ELR (cell line): ENCODE results near the gene PPFIBP2.

ENCODE experiments used
- DNase-seq: peaks from one replicate; pipeline ENCODE4 v3.0.0-alpha.2; 2015; ENCODE audit warnings: low read depth

Gene PPFIBP2

DNA sequence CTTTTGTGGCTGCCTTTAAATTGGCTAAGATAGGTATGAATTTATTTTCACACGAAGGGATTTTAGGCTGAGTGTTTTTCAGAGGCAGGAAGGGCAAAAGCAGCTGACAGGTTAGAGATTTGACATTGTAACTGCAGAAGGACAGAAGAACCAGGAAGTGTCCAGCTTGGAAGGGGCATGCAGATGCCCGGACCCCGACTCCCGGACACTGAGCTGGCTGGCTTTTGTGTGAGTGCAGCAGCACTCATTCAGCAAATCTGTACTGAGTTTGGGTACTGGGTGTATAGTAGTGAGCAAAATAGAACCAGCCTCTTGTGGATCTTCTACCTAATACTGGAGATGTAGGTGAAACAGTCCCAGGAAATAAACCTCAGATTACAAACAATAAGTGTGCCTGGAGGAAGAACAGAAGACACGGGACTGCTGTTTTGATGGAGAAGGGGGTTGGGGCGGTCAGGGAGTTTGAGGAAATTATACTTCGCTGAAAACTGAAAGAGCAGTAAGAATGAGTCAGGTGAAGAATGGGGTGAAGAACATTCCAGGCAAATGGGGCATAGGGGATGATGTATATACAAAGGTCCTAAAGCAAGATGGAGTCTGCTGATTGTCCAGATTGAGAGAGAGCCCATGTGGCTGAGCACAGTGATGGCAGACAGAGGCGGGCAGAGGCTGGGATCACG, 64.6 kb downstream of the PPFIBP2 start:
- no peak for DNase-seq

DNA sequence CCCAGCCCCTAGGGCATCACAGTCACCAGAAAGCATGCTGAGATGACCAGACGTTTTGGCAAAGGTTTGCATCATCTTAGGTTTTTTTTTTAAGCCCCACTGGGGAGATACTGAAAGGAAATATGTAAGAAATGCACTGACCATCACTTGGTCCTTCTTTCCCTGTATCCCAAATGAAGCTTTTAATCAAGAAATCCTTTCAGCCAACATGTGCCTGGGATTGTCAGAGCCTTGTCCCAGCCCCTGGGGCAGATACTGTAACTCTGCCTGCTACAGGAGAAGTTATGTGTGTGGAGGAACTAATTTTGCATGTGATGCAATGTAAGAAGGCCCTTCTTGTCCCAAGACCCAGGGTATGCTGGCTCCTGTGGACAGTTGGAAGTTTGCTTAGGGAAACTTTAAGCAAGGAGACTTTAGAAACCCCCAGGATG, 65.6 kb downstream of the PPFIBP2 start:
- peak; percentile 21 for DNase-seq

DNA sequence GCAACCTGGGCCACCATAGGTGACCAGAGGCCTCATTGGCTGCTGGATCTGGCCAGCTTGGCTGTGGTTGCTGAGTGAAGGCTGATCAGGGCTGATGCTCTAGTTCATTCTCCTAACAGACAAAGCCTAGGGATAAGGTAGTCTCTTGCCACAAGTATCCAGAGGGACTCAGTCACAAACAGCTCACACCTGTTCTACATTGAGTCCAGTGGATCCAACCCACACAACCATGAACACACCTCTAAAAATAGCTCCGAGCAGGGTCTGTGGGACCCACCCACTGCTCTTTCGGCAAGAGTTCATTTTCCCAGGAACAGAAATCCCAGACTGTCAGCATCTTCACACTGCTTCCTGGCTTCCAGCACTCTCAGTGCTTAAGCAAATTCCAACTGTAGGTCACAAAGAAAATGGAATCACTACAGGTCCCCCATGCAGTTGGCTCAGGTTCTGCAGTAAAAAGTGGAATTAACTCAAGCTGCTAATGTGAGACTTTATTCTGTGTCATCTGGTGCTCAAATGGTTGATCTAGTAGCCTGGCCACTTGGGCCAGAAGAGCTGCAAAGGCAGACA, 67.3 kb downstream of the PPFIBP2 start:
- no peak for DNase-seq

GRCh38 chr11:7582338-7582985, 68.7 kb downstream of the PPFIBP2 start:
- DNase-seq = no peak

GRCh38 chr11:7583248-7583647, 69.4 kb downstream of the PPFIBP2 start:
- DNase-seq = no peak

DNA sequence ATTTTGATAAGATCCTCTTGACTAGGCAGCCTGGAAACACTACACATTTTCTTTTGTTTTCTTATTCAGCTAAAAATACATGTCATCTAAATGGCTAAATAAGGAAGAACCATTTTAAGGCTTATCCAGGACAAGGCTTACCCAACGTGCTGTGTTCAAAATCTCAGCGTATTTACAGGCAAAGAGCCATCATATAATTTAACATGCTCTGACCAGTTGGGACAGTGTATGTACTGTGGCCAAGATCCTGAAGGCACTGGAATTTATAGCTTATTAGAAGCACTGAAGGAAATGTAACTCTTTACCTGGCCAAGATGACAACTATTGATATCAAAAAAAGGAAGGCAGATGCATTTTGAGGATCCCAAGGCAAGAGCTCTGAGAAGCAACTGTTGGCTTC, 71.1 kb downstream of the PPFIBP2 start:
- no peak for DNase-seq

- no peak for DNase-seq
Measured at GRCh38 chr11:7585816-7586215, 72.0 kb downstream of the PPFIBP2 start.

- DNase-seq = no peak
Measured at GRCh38 chr11:7586376-7586775, 72.6 kb downstream of the PPFIBP2 start.

DNA sequence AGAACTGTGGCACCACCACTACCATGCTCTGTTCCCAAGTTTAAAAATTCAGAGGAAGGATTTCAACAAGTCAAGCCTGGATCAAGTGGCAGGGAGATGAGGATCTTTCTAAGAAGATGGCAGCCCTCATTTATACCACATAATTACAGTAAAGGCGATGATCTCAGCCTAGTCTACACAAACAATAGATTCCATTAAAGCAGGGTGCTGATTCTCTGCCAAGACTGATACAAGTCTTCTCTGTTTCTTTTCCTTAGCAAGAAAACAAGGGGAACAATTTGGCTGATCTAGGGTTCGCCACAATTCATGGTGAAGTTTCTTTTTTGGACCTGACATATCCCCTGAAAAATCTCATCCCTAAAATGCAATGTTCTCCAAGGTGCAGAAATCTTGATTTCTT, 73.9 kb downstream of the PPFIBP2 start:
- no peak for DNase-seq

DNA sequence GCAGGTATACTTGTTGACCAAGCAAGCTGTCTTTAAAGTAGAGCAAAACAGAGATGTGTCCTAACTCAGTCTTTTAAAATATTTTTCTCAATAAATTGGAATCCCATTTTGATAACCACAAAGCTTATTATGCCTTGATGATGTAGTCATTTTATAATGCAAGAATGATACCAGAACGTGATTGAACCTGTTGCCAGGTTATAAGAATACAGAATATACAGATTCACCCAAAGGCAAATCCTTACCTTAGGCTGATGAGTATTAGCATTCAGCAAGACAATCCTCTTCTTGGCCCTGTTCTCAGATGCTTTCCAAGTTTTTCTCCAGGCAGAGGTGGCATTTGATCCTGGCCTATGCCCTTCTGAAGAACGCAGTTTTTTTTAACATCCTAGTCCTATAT, 76.1 kb downstream of the PPFIBP2 start:
- DNase-seq = no peak

DNA sequence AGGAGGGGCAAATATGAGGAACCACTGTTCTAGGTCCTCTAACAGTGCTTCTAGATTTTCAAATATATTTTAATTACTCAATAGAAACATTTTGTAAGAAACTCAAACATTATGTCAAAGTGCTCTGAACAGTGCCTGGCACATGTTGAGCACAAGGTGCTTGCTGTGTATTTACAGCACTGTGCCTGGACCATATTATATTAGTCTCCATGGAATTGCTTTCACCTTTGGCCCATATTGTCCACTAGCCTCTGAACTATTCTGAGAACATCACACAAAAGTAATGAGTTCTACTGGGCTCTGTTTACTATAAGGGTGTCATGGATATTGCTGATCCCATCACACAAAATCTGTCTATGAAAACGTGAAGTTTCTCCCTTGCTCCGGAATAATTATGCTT, 76.7 kb downstream of the PPFIBP2 start:
- DNase-seq = no peak

GRCh38 chr11:7591107-7591894, 77.5 kb downstream of the PPFIBP2 start:
- DNase-seq = no peak

GRCh38 chr11:7591987-7592386, 78.2 kb downstream of the PPFIBP2 start:
- DNase-seq = no peak

- DNase-seq = peak; percentile 22
Measured at GRCh38 chr11:7592711-7593110, 78.9 kb downstream of the PPFIBP2 start.

DNA sequence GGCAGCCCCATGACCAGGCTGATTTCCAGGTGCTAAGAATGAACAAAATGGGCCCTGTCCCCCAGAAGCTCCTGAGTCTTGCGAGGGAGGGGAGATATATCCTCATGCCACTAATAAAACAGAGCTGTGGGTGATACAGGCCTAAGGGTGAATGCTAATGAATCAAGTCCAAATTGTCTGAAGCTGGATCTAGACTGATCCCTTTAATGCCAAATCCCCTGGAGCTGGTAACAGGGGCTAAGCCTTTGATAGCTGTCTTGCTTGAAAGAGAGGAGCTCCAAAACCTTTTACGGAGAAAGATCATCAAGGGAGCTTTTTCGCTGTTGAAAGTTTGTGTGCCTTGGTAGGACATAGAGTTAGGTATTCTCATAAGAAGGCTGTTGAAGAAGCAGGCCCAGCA, 79.7 kb downstream of the PPFIBP2 start:
- no peak for DNase-seq

GRCh38 chr11:7595016-7595866, 81.4 kb downstream of the PPFIBP2 start:
- DNase-seq = no peak

DNA sequence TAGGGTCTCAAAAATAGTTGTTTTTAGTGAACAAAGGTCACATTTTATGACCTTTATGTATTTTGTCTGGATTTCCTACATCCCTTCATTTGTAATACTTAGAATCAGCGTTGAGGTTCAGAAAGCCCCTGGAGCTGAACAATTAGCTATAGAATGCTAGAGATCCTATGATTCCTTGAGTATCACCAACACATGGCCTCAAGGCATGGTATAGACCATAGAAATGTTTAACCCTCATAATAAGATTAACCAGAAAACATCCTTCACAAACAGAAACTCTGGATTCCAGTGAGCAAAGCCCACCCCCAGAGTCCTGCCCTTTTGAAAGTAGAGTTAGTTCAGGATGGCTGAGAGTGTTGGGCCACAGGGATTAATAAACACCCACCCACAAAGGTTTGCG, 82.2 kb downstream of the PPFIBP2 start:
- no peak for DNase-seq

- no peak for DNase-seq
Measured at GRCh38 chr11:7596975-7597391, 83.2 kb downstream of the PPFIBP2 start.

GRCh38 chr11:7597620-7598019, 83.8 kb downstream of the PPFIBP2 start:
- DNase-seq = no peak

- DNase-seq = no peak
Measured at GRCh38 chr11:7599209-7599608, 85.4 kb downstream of the PPFIBP2 start.

- DNase-seq = peak; percentile 30
Measured at GRCh38 chr11:7600205-7600775, 86.5 kb downstream of the PPFIBP2 start.
